OCI-LY3 (cell line): ENCODE results near the gene SEC22A.
A peak's percentile ranks its signal among the peaks of the same experiment; 100 is the strongest.

Experiments used
- H2AFZ ChIP-seq: fragments of 200-600, 300-600 bp; shearing (Covaris generic); 2 replicates; pipeline ENCODE4 v1.6.0; 2014; ENCODE audit warnings: antibody characterized with exemption, low read depth, low read length
- H3K27ac ChIP-seq: fragments of 200-600, 300-600 bp; sonication (generic); 2 replicates; pipeline ENCODE4 v1.5.1; 2014; ENCODE audit warnings: mild to moderate bottlenecking, low read length, moderate library complexity, mixed read lengths
- H3K27me3 ChIP-seq: fragments of 200-600, 300-600 bp; sonication (generic); 2 replicates; pipeline ENCODE4 v1.6.1; 2014; ENCODE audit warnings: low read depth, low read length, mixed read lengths
- H3K36me3 ChIP-seq: fragments of 200-600, 300-600 bp; sonication (generic); replicated peaks from 2 replicates; pipeline ENCODE3; 2014; ENCODE audit warnings: low read depth, low read length, mixed read lengths
- H3K4me1 ChIP-seq: fragments of 300-600, 200-600 bp; sonication (generic); 2 replicates; pipeline ENCODE4 v1.6.1; 2014; ENCODE audit warnings: low read length, mixed read lengths
- H3K4me2 ChIP-seq: fragments of 200-600, 300-600 bp; sonication (generic); 2 replicates; pipeline ENCODE4 v1.6.1; 2014; ENCODE audit warnings: low read length, mixed read lengths
- H3K4me3 ChIP-seq: fragments of 300-600, 200-600 bp; sonication (generic); 2 replicates; pipeline ENCODE4 v1.5.1; 2014; ENCODE audit warnings: antibody characterized with exemption, mild to moderate bottlenecking, low read length, moderate library complexity
- H3K79me2 ChIP-seq: fragments of 300-600, 200-600 bp; shearing (Covaris generic); 2 replicates; pipeline ENCODE4 v1.6.1; 2014; ENCODE audit warnings: mild to moderate bottlenecking, low read length, mixed read lengths
- H3K9ac ChIP-seq: fragments of 300-600, 200-600 bp; shearing (Covaris generic); 2 replicates; pipeline ENCODE4 v1.6.0; 2014; ENCODE audit warnings: mild to moderate bottlenecking, low read length, moderate library complexity
- H3K9me3 ChIP-seq: fragments of 200-600, 300-600 bp; shearing (Covaris generic); 2 replicates; pipeline ENCODE4 v1.6.1; 2014; ENCODE audit warnings: low read length, mixed read lengths; ENCODE audit not compliant: insufficient read depth
- H4K20me1 ChIP-seq: fragments of 200-600, 300-600 bp; sonication (generic); 2 replicates; pipeline ENCODE4 v1.6.1; 2016; ENCODE audit warnings: low read length, mixed read lengths; ENCODE audit not compliant: insufficient read depth
- CTCF ChIP-seq: fragments of 200-600, 300-600 bp; sonication (generic); IDR thresholded peaks from 2 replicates; pipeline ENCODE4 v1.5.1; 2014; ENCODE audit warnings: antibody characterized with exemption, low read length, low read depth
- EZH2phosphoT487 ChIP-seq: fragments of 200-600 bp; shearing (Covaris generic); IDR thresholded peaks from 2 replicates; pipeline ENCODE4 v1.6.1; 2018; ENCODE audit warnings: antibody characterized with exemption, mixed run types, low read depth

Gene SEC22A

GRCh38 chr3:123296261-123296660 is 94.5 kb downstream of the SEC22A start:
- Histone ChIP-seq H3K36me3 (no peaks in the 10 kb centered on the region), H3K9ac (no peak overlapping the region), H4K20me1 (no peaks in the 10 kb centered on the region), H3K9me3 (no peaks in the 10 kb centered on the region), H3K4me3 (no peak overlapping the region), H3K4me2 (no peak overlapping the region), H3K79me2 (no peaks in the 10 kb centered on the region), H3K27ac (no peak overlapping the region), H3K27me3 (peaks cover 18% of the 10 kb centered on the region), H3K4me1 (no peaks in the 10 kb centered on the region; the same call in 1 of the 2 replicates), H2AFZ (no peak overlapping the region)
- TF ChIP-seq EZH2phosphoT487 (no peak), CTCF (no peak)

- H3K27ac ChIP-seq: no peak overlapping the region
- no peak overlapping the region for H2AFZ ChIP-seq
- no peak for TF ChIP-seq CTCF
- H3K4me2 ChIP-seq: no peak overlapping the region
- no peaks in the 10 kb centered on the region for H4K20me1 ChIP-seq
- peaks cover 11% of the 10 kb centered on the region; the same call in 1 of the 2 replicates for H3K27me3 ChIP-seq
- no peaks in the 10 kb centered on the region for H3K79me2 ChIP-seq
- H3K9me3 ChIP-seq: no peaks in the 10 kb centered on the region
- no peak overlapping the region for H3K9ac ChIP-seq
- no peaks in the 10 kb centered on the region for H3K36me3 ChIP-seq
- H3K4me1 ChIP-seq: no peaks in the 10 kb centered on the region; the same call in 1 of the 2 replicates
- no peak overlapping the region for H3K4me3 ChIP-seq
These were observed 95.3 kb downstream of the SEC22A start for GRCh38 chr3:123296836-123297626.

- Histone ChIP-seq H3K4me2 (no peak overlapping the region), H2AFZ (no peak overlapping the region), H4K20me1 (no peaks in the 10 kb centered on the region), H3K4me1 (no peaks in the 10 kb centered on the region; the same call in 1 of the 2 replicates), H3K27ac (no peak overlapping the region), H3K79me2 (no peaks in the 10 kb centered on the region), H3K27me3 (peaks cover 5% of the 10 kb centered on the region; the same call in 1 of the 2 replicates), H3K4me3 (no peak overlapping the region), H3K9ac (no peak overlapping the region), H3K9me3 (no peaks in the 10 kb centered on the region), H3K36me3 (no peaks in the 10 kb centered on the region)
- TF ChIP-seq CTCF (peak; percentile 18), EZH2phosphoT487 (no peak)
These were observed 95.8 kb downstream of the SEC22A start for GRCh38 chr3:123297627-123297899.

GRCh38 chr3:123298903-123299302 is 97.2 kb downstream of the SEC22A start:
- Histone ChIP-seq H3K9me3 (no peaks in the 10 kb centered on the region), H3K27ac (no peak overlapping the region), H3K36me3 (no peaks in the 10 kb centered on the region), H4K20me1 (no peaks in the 10 kb centered on the region), H2AFZ (no peak overlapping the region), H3K79me2 (no peaks in the 10 kb centered on the region), H3K9ac (no peak overlapping the region), H3K4me1 (no peaks in the 10 kb centered on the region; the same call in 1 of the 2 replicates), H3K4me3 (no peak overlapping the region), H3K27me3 (peaks cover 2% of the 10 kb centered on the region; the same call in 1 of the 2 replicates), H3K4me2 (no peak overlapping the region)
- TF ChIP-seq CTCF: no peak
- TF ChIP-seq EZH2phosphoT487: no peak
